B cell (primary cell): Measurements from ENCODE around the gene EIF5A.

Experiments used
- CTCF ChIP-seq: fragments of 200-600 bp; IDR thresholded peaks from one replicate; pipeline ENCODE4 v1.8.0; 2022; ENCODE audit warnings: antibody characterized with exemption, mild to moderate bottlenecking
- EZH2 ChIP-seq: IDR thresholded peaks from 2 replicates; pipeline ENCODE4 v1.6.1; 2012; ENCODE audit warnings: borderline replicate concordance, low read depth, mild to moderate bottlenecking, moderate library complexity, low read length; ENCODE audit not compliant: insufficient read depth, poor library complexity, severe bottlenecking

- no peak for TF ChIP-seq CTCF
- no peak for TF ChIP-seq EZH2
These were observed 17.3 kb upstream of the EIF5A start for GRCh38 chr17:7290166-7290565.
